OCI-LY1 (cell line): Measurements from ENCODE around the gene DHRS1.

Source experiments
- H2AFZ ChIP-seq: fragments of 200-600 bp; sonication (generic), shearing (Covaris generic); 2 replicates; pipeline ENCODE4 v1.6.0; 2014; ENCODE audit warnings: antibody characterized with exemption, mild to moderate bottlenecking, low read length
- H3F3A ChIP-seq: fragments of 200-600 bp; sonication (generic), shearing (Covaris generic); 2 replicates; pipeline ENCODE4 v1.6.0; 2014; ENCODE audit warnings: mild to moderate bottlenecking, antibody characterized with exemption, low read length, moderate library complexity; ENCODE audit not compliant: insufficient read depth
- H3K27ac ChIP-seq: fragments of 200-600 bp; sonication (generic); 2 replicates; pipeline ENCODE4 v1.5.1; 2014; ENCODE audit warnings: low read length, mixed run types, mild to moderate bottlenecking, low read depth; ENCODE audit not compliant: poor library complexity, severe bottlenecking
- H3K27me3 ChIP-seq: fragments of 200-600 bp; sonication (generic); 2 replicates; pipeline ENCODE4 v1.6.0; 2014; ENCODE audit warnings: antibody characterized with exemption, mild to moderate bottlenecking, low read length, moderate library complexity; ENCODE audit not compliant: insufficient read depth
- H3K36me3 ChIP-seq: fragments of 200-600 bp; sonication (generic); 2 replicates; pipeline ENCODE4 v1.6.1; 2014; ENCODE audit warnings: mild to moderate bottlenecking, antibody characterized with exemption, low read length, moderate library complexity, mixed read lengths; ENCODE audit not compliant: insufficient read depth
- H3K4me1 ChIP-seq: fragments of 200-600 bp; sonication (generic); 2 replicates; pipeline ENCODE4 v1.5.1; 2014; ENCODE audit warnings: mild to moderate bottlenecking, low read length, moderate library complexity; ENCODE audit not compliant: insufficient read depth, severe bottlenecking
- H3K4me2 ChIP-seq: fragments of 200-600 bp; sonication (generic), shearing (Covaris generic); 2 replicates; pipeline ENCODE4 v1.6.1; 2014; ENCODE audit warnings: low read length
- H3K4me3 ChIP-seq: fragments of 200-600 bp; sonication (generic); 2 replicates; pipeline ENCODE4 v1.5.1; 2014; ENCODE audit warnings: low read length, low read depth, mild to moderate bottlenecking, mixed read lengths; ENCODE audit not compliant: poor library complexity, severe bottlenecking
- H3K79me2 ChIP-seq: fragments of 200-600 bp; shearing (Covaris generic); 2 replicates; pipeline ENCODE4 v1.6.1; 2016; ENCODE audit warnings: mixed run types, low read length, mixed read lengths; ENCODE audit not compliant: insufficient read depth
- H3K9ac ChIP-seq: fragments of 200-600 bp; sonication (generic), shearing (Covaris generic); 2 replicates; pipeline ENCODE4 v1.6.1; 2014; ENCODE audit warnings: mild to moderate bottlenecking, low read length, mixed read lengths
- H3K9me2 ChIP-seq: fragments of 200-600 bp; sonication (generic), shearing (Covaris generic); 2 replicates; pipeline ENCODE4 v1.6.1; 2014; ENCODE audit warnings: low read depth, mild to moderate bottlenecking, low read length, mixed read lengths
- H3K9me3 ChIP-seq: fragments of 200-600 bp; shearing (Covaris generic); 2 replicates; pipeline ENCODE4 v1.6.1; 2014; ENCODE audit warnings: low read length, mixed read lengths
- H4K20me1 ChIP-seq: fragments of 200-600 bp; sonication (generic), shearing (Covaris generic); 2 replicates; pipeline ENCODE4 v1.6.0; 2016; ENCODE audit warnings: mild to moderate bottlenecking, low read length; ENCODE audit not compliant: insufficient read depth
- EZH2 ChIP-seq: fragments of 200-600 bp; sonication (generic), shearing (Covaris generic); IDR thresholded peaks from 2 replicates; pipeline ENCODE4 v1.8.0; 2017; ENCODE audit warnings: borderline replicate concordance, mixed run types, mild to moderate bottlenecking, antibody characterized with exemption, low read length, moderate library complexity, mixed read lengths
- TF ChIP-seq, protein P1 (sequence below): fragments of 200-600 bp; sonication (generic), shearing (Covaris generic); IDR thresholded peaks from 2 replicates; pipeline ENCODE4 v1.5.1; 2017; ENCODE audit warnings: mild to moderate bottlenecking, antibody characterized with exemption, low read length, moderate library complexity, mixed read lengths

DHRS1 gene

DNA sequence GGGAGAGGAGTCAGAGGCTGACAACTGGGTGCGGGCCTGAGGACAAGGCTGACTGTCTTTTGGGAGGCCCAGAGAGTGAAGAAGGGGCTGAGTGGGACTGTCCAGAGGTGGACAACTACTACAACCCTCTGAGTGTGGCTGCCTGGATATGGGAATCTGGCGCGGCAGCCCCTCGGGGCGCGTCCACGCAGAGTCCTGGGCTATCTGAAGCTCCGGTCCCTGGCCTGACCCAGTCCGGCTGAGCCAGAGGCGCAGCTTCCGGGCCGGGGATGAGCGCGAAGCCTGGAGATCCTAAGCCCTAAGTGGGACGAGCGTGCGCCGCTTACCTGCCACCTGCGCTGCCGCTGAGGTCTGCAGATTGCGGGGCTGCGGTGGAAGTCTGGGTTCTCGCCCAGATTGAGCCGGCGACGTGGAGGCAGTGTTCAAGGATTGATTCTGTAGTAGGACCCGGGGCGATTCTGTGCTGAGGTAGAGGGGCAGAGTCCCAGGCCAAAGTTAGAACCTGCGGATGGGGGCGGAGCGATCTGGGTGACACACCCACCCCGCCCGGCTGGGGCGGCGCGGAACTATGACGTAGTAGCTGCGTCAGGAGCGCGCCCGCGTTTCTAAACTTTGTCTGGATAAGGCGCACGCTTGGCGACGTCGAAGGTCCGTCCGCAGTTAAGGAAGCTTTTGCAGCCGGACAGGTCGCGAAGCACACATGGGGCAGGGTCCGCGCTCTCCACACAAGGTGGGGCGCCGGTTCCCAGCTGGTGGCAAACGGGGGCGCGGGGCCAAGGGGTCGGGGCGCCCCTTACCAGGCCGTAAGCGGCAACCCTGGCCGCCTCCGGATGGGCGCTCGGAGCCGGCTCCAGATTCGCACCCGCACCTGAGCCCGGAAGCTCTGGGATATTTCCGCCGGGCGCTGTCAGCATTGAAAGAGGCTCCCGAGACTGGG lies at the start of gene DHRS1, which contains the start of gene NOP9:
Gene DHRS1, minus strand, starts transcription at position 526 of the 937 bp plus-strand sequence. CDS start 674 bp downstream, outside the sequence.
Gene NOP9, plus strand, starts transcription at position 596 of the 937 bp plus-strand sequence. Its CDS starts 105 bp downstream, at position 701.
- no peak within 1 kb of the TSS for H3K27ac ChIP-seq
- H3K36me3 ChIP-seq, result peaks cover 50% of the 10 kb centered on the region
- H3K4me3 ChIP-seq, result peak within 1 kb of the TSS; percentile 83
- H3K9ac ChIP-seq, result peak within 1 kb of the TSS; percentile 80
- no peaks in the 10 kb centered on the region for H3K9me2 ChIP-seq
- H3F3A ChIP-seq, result 0 out of 2 replicates have a peak, but pooled peaks cover 4% of the 10 kb centered on the region
- peak within 1 kb of the TSS; percentile 98 for H3K4me2 ChIP-seq
- no peak within 1 kb of the TSS for H2AFZ ChIP-seq
- no peaks in the 10 kb centered on the region for H3K9me3 ChIP-seq
- peaks cover 27% of the 10 kb centered on the region for H3K4me1 ChIP-seq
- H3K27me3 ChIP-seq, result no peaks in the 10 kb centered on the region
- no peaks in the 10 kb centered on the region for H4K20me1 ChIP-seq
- TF ChIP-seq EZH2, result no peak
- TF ChIP-seq, protein P1, sequence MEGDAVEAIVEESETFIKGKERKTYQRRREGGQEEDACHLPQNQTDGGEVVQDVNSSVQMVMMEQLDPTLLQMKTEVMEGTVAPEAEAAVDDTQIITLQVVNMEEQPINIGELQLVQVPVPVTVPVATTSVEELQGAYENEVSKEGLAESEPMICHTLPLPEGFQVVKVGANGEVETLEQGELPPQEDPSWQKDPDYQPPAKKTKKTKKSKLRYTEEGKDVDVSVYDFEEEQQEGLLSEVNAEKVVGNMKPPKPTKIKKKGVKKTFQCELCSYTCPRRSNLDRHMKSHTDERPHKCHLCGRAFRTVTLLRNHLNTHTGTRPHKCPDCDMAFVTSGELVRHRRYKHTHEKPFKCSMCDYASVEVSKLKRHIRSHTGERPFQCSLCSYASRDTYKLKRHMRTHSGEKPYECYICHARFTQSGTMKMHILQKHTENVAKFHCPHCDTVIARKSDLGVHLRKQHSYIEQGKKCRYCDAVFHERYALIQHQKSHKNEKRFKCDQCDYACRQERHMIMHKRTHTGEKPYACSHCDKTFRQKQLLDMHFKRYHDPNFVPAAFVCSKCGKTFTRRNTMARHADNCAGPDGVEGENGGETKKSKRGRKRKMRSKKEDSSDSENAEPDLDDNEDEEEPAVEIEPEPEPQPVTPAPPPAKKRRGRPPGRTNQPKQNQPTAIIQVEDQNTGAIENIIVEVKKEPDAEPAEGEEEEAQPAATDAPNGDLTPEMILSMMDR, result no peak
- H3K79me2 ChIP-seq, result no peaks in the 10 kb centered on the region

DNA sequence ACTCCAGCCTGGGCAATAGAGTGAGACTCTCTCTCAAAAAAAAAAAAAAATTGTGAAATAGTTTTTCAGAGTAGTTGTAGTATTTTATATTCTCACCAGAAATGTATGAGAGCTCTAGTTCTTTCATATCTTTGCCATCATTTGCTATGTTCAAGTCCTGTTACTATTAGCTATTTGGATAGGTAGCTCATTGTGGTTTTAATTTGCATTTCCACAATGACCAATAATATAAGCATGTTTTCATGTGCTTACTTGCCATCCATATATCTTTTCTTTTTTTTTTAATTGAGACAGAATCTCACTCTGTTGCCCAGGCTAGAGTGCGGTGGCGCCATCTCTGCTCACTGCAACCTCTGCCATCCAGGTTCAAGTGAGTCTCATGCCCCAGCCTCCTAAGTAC lies 48.6 kb upstream of the DHRS1 start:
- no peak overlapping the region for H3K4me3 ChIP-seq
- no peaks in the 10 kb centered on the region for H3K36me3 ChIP-seq
- no peaks in the 10 kb centered on the region for H4K20me1 ChIP-seq
- H3K27me3 ChIP-seq, result peaks cover 3% of the 10 kb centered on the region; the same call in 1 of the 2 replicates
- no peak overlapping the region for H2AFZ ChIP-seq
- H3K4me1 ChIP-seq, result no peaks in the 10 kb centered on the region
- H3K9me3 ChIP-seq, result no peaks in the 10 kb centered on the region
- H3K9me2 ChIP-seq, result no peaks in the 10 kb centered on the region
- no peak overlapping the region for H3K9ac ChIP-seq
- no peak overlapping the region for H3K4me2 ChIP-seq
- no peaks in the 10 kb centered on the region for H3K79me2 ChIP-seq
- no peak overlapping the region for H3K27ac ChIP-seq
- H3F3A ChIP-seq, result no peaks in the 10 kb centered on the region
- no peak for TF ChIP-seq EZH2
- TF ChIP-seq, protein P1, result no peak

DNA sequence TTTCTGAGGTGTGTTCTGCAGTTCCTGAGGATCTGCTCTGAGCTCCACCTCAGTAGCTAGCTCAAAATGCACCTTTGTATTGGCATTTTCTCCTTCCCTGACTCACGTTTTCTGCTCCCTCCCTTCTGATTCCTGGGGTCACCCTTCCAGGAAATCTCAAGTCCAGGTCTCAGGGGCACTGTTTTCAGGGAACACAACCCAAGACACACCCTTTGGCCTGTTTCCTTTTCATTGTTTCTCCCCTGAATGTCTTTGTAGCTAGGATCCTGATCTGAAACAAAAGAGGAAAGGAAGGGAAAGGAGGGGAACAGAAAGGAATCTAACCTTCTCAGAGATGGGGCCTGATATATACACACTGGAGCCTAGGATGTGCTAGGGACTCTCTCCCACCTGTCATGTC lies 47.6 kb upstream of the DHRS1 start:
- no peaks in the 10 kb centered on the region for H4K20me1 ChIP-seq
- H3F3A ChIP-seq, result no peaks in the 10 kb centered on the region
- no peaks in the 10 kb centered on the region for H3K9me2 ChIP-seq
- no peak overlapping the region for H3K4me3 ChIP-seq
- no peaks in the 10 kb centered on the region for H3K9me3 ChIP-seq
- no peak overlapping the region for H2AFZ ChIP-seq
- no peaks in the 10 kb centered on the region for H3K4me1 ChIP-seq
- TF ChIP-seq, protein P1, result no peak
- no peak for TF ChIP-seq EZH2
- H3K4me2 ChIP-seq, result no peak overlapping the region
- no peaks in the 10 kb centered on the region for H3K36me3 ChIP-seq
- H3K27me3 ChIP-seq, result 0 out of 2 replicates have a peak, but pooled peaks cover 3% of the 10 kb centered on the region
- H3K79me2 ChIP-seq, result no peaks in the 10 kb centered on the region
- no peak overlapping the region for H3K9ac ChIP-seq
- H3K27ac ChIP-seq, result no peak overlapping the region
